Measurements from ENCODE around the gene CENPP. TPM values are rescaled to one million over a fixed set of nuclear protein-coding genes. Genes with fewer than 3 reads are reported as not detected.
A peak's percentile ranks its signal among the peaks of the same experiment; 100 is the strongest.

Gene CENPP
- 6.0 TPM for total RNA-seq

DNA sequence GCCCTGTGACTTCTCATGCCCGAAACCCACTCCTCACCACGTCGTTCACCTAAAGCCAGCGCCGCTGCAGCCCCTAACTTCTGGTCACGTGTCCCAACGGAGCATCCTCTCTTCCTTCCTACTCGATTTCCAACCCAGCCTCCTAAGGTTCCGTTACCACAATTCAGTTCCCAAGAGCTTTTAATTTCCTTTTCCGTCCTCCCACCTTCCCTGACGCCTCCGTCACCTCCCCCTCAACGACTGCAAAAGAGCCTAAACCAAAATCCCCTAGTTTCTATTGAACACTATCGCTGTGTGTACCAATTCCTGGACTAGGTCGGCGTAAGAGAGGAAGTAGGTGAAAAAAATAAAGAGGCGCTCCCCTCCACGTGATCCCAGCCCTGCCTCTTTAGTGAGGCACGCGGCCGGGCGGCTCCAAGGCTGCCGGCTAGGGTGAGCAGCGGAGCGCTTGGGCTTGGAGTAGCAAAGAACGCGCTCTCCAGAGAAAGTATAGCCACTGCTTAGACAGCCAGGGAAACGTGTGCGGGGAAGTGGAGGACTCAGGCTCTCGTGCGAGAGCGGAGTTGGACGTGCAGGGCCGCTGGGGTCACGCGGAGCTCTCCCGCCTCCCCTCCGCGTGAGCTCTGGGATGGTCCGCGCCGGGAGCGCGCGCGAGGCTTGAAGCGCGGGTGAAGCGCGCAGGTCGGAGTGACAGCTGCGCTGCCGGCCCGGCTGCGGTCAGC lies at the start of gene CENPP, which contains the start of gene NOL8:
TSS of gene CENPP (plus strand) at position 685 of the 722 bp plus-strand sequence.
TSS of gene NOL8 (minus strand) at position 82 of the 722 bp plus-strand sequence. CDS start 1,189 bp downstream, outside the sequence.
- peak; percentile 94 for DNase-seq

DNA sequence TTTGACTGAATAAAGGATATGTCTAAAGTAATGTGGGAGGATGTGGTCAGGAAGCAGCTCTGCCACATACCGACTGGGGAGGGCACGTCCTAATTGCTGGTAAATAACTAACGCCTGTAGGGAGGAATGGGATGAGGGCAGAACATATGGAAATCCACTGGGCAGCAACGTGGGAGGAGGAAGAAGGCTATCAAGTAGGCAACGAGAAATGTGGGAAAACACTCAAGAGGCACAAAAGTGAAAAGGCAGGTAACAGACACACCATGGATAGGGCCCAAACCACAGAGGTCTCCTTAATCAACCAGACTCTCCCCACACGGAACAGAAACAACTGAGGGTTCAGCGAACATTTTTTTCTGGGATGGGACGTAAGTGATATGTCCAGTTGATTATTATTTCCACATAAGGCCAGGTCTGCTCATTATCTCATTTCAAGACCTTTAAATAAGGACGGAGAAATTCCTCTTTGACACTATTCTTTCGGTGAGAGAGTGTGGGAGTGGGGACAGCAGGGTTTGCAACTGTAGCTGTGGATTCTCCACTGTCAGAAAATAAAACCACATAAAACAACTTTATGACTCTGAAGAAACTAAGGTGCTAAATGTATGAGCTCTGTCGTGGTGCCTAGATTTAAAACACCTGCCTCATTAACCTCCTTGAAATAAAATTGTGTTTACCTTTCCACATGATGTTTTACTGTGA lies 49.3 kb upstream of the CENPP start:
- no peak for DNase-seq

DNA sequence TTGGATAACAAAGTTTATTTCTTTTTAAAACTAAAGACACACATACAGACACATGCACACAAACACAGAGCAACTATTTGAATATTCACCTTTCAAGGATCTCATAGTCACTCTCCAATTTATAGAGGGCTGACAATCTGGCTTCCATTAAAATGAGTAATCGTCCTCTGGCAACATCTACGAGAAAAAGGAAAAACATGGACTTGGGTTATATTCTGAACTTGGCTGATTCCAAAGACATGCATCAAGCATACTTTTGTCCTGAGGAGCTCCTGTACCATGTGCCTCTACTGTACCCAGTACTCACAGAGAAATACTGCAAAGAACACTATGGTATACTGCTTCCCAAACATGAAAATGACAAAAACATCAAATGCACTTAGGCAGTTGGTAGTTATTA lies 47.6 kb upstream of the CENPP start:
- no peak for DNase-seq

DNA sequence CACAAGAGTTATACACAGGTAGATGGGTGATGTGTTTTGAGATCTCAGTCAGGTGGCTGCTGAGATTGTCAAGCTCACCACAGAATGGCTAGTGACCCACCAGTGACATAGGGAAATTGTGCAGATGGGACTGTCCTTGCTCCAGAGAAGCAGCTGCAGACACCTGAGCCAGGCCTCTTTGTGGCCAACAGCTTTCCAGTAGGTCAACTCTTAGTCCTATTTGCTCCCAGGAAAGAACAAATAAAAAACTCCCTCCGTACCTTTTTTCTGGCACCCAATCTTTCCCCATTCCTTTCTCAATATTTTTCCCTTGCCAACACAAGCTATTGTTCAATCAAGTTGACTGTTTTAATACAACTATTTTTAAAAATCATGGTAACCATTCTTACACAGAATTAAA lies 46.5 kb upstream of the CENPP start:
- DNase-seq = no peak

DNA sequence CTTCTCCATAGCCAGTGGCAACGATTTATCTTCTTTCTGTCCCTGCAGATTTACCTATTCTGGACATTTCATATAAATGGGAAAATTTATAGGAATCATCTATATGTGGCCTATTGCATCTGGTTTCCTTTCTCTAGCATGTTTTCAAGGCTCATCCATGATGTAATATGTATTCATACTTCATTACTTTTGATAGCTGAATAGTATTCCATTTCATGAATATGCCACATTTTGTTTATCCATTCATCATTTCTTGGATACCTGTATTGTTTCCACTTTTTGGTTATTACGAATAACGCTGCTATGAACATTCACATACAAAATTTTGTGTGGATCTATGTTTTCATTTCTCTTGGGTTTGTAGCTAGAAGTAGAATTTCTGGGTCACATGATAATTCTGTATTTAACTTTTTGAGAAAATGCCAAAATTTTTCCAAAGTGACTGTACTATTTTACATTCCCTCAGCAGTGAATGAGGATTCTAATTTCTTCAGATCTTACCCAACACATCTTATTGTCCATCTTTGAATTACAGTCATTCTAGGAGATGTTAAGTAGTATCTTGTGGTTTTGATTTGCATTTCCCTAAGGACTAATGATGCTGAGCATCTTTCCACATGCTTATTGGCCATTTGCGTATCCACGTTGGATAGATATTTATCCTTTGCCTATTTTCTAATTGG lies 35.9 kb upstream of the CENPP start:
- DNase-seq = no peak

DNA sequence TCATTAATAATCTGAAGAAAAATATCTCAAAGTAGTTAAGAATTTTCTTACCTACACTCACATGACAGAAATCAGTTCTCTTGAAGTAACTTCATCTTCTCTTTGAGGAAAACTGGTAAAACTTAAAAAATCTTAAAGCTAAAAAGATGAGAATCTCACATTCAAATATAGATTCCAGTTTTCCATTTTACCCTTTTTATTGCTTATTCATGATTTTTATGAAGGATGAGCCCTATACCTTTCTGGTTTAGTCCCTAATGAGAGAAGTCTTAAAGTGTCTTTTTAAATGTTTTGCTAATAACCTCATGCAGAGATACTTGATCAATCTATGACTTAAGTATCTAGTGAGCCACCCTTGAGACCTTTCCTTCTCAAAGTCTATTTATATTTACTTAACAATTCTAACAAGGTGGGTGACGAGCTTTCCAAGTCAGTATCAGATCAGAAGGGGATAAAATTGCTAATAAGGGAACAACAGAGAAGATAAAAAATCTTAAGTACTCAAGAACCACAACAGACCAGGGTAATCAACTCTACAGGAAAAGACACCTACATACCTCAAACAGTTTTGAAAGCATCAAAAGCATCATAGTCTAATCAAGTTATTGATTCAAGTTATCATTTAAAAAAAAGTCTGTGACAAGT lies 34.8 kb upstream of the CENPP start:
- no peak for DNase-seq

DNA sequence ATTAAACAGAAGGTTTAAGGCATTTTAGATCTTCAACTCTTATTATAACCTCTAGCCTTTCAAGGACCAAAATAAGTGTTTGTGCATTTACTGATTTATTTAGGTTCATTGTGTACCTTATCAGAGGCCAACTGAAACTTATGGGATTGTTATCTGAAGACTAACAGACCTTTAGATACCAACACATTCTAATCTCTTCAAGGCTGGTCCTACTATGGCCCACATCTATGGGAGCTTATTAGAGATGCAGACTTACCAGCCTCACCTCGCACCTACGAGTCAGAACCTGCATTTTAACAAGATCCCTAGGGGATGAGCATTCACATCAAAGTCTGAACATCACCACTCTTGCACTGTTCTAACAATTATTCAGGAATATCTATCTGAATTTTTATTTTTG lies 34.2 kb upstream of the CENPP start:
- no peak for DNase-seq

DNA sequence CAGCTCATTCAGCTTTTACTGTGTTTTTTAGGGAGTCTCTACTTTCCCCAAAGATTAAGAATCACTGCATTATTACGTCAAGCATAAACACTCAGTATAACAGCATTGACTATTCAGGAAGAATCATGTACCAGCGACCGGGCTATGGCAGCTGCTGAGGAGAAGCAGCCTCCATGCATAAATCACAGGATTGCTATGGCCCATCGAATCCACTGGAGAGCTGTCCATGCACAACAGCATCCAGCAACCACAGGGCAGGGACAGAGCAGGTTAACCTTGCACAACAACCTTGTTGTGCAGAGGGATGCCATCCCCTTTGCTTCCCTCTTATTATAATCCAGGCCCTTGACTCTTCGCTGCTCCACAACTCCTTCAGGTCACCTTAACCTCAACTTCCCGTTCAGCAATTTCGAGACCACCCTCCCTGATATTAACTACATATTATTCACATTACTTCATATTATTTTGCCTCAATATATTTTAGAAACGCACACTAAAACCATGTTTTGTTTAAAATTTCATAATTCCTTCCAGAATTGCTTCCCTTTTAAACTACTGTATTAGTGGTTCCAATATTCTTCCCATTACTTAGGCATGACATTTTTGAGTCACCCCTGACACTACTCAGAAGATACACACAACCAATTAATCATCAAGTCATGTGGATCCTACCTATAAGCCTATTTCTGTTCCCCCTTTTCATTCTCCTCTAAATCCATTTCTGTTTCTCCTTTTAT lies 33.2 kb upstream of the CENPP start:
- DNase-seq = no peak

DNA sequence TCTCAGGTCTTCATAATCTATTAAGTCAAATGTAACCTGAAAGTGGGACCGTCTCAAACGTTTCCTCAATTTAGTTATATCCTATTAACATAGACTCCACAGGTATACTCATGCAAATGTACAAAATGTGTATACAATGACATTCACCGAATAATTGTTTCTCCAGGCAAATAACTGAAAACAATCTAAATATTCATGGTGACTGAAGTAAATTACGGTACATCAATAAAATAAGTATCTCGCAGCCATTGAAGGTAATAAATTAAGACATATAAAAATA lies 32.7 kb upstream of the CENPP start:
- no peak for DNase-seq

DNA sequence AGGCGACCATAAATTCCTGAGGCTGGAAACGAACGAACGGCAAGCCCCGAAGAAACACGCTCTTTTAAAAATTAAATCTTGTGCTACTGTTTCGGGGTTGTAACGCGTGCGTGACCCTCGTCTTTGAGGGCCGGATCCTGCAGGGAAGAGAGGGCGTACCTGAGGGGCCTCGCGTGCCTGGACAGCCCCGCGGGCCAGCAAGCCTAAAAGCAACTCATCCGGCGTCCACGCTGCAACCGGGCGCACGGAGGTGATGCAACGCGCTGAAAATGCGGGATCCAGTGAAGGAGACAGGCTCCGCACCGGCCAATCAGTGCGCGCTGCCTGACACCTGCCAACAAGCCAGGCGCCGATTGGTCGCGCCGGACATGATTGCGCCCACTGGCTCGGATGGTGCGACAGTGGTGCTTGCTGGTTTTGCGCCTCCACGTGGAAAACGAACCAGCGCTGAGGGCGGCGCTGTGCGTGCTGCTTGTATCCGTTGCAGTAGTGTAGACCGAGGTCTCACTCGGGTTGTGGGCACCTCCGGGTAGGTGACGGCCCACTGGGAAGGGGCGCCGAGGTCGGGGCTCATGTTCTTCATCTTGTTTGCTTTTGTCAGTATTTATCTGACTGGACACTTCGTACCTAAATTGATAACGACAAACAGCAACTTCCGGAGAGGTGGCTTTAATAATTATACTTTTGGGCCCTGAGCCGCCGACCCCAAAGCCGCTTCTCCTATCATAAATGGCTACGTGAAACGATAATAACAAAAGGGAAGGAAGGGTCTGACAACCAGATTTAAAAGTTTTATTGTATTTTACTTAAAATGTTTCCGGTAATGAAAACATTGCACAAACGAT lies 32.1 kb upstream of the CENPP start, which contains the start of gene IARS1:
TSS of gene IARS1 (minus strand) at position 246 of the 845 bp plus-strand sequence. CDS start 4,278 bp downstream, outside the sequence.
- peak; percentile 97 for DNase-seq

DNA sequence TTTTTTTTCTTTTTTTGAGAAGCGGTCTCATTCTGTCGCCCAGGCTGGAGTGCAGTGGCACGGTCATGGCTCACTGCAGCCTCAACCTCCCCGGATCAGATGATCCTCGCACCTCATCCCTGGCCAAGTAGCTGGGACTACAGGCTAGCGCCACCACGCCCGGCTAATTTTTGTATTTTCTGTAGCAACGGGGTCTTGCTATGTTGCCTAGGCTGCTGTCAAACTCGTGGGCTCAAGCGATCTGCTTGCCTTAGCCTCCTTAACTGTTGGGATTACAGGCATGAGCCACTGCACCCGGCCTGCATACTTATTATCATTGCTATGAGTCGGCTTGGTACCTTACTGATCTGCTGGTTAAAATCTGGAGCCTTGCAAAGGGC lies 31.5 kb upstream of the CENPP start:
- no peak for DNase-seq

DNA sequence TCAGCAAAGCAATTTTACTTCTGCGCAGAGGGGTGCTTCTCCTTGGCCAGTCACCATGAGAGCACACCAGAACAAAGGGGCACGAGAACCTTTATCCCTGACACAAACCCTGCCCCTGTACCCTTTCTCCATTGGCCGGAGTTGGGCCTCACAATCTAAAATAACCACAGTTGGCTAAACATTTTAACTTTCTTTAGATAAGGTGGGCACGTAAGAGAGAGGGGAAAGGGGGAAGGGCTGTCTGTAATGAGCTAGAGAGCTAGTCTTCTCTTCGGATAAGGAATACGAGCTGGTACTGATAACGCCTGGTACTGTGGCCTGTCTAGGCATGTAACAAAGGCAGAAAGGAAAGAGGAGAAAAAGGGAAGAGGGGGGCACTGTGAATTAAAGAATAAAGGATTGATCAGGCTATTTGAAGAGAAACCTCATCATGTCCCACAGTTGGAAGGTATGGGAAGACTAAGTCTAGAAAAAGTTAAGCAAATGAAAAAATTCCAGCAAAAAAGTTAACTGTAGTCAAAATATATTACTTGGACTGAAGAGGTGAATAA lies 30.4 kb upstream of the CENPP start:
- DNase-seq = no peak

DNA sequence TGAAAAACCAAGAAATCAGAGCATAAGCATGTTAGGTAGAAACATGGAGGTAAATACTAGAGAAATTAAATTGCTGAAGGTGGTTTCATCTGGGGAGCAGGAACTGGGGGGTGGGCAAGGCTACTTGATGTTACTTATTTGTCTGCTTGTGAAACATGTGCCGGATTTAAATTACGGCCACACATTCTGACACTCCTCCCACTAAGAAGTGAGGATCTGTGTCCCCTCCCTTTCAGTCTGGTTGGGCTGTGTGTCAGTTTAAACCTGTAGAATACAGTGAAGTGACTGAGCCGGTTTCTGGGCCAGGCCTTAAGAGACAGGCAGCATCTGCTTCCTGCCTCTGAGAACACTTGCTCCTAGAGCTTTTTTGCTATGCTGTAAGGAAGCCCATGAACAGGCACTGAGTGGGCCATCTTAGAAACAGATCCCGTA lies 29.9 kb upstream of the CENPP start:
- no peak for DNase-seq

DNA sequence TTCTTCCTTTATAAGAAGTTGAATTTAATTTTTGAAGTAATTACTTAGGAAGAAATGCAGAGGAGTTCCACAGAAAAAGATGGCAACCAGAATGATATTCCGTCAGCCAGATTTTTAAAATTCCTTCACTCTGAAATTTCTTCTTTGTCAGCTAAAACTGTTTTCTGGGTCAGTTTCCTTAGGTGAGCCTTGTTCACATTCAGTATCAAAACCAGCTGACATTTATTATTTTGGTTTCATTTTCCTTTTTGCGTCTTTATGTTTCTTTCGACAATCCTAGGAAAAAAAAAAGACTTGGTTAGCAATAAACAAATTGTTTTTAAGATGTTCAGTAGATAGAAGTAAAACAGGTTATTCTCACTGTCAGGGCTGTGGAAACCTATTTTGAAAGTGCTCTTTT lies 28.1 kb upstream of the CENPP start:
- no peak for DNase-seq

DNA sequence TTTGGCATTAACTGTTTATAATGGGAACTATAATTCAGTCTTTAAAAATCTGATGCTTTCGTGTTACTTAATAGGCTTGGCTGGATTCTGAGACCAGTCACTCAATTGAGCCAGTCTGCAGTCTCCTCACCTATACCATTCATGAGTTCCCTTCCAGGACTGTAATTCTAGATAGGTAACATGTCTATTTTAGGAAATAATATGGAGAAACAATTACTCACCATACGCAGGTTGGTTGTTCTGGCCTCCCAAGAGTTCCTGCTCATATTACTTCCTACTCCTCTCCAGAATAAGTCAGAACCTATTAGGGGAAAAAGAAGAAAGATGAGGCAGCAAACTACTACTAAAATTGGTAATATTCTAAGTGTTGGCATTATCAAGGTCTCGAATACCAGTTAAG lies 27.7 kb upstream of the CENPP start:
- no peak for DNase-seq

DNA sequence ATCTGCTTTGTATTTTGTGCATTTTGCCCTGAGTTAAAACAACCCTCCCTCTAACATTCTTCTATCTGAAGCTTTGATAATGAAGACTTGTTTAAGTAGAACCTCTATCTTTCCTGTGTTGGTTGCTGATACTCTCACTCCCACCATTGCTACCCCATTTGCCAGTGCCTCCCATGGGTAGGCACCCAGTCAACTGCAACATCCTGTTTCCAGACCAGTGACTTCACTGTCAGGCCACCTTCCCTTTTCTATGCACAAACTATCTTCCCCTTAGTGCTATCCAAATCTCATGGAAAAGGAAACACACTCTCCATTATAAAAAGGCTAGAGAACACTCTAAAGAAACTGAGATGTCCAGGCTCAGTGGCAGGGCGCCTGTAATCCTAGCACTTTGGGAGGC lies 26.6 kb upstream of the CENPP start:
- DNase-seq = no peak

DNA sequence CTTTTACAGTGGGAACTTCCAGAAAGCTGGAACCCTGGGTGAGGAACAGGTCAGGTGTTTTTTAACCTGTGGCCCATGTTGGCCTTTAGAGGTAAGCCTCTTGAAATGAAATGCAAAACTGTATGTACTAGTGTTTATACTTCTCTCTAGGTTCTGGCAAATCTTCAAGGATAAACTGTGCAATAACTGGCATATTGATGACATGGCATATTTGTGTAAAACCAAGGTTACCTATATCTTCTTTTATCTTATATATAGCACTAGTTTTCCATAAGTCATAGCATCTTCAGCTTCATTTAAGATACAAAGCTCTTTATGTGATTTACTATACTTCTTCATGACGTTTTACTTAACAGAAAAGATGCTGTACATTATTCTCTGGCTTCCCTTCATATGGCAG lies 24.8 kb upstream of the CENPP start:
- no peak for DNase-seq

DNA sequence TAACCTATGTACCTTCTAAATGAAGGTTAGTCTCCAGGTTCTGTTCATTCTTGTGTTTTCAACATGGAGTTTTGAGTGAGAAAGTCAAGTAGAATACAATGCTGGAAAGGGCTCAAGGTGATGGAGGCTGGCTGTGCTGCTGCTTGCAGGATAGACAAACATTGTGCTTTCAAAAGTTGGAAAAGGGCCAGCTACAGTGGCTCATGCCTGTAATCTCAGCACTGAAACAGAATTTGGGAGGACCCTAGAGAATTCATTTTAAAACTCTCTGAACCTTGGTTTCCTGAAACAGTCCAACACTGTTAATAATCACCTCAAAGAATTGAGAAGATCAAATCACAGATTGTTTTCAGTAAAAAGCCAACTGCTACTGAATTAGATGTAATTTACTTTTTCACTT lies 16.9 kb upstream of the CENPP start:
- DNase-seq = no peak

DNA sequence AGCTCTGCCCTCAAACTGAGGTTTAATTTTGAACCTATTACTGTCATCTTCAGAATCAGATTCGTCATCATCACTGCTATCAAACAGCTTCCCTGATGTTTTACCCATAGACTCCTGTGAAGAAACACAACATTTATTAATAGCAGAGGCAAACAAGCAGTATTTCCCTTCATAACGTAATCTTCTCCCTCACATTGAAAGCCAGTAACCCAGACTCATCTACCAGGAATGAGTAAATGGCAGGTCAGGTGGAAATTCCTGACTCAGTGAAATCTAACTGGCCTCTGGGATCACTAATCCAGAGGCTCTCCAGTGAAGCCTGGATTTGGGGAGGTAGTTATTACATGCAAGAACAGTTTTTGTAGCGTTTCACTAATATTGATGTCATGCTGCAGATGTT lies 15.2 kb upstream of the CENPP start:
- DNase-seq = no peak

DNA sequence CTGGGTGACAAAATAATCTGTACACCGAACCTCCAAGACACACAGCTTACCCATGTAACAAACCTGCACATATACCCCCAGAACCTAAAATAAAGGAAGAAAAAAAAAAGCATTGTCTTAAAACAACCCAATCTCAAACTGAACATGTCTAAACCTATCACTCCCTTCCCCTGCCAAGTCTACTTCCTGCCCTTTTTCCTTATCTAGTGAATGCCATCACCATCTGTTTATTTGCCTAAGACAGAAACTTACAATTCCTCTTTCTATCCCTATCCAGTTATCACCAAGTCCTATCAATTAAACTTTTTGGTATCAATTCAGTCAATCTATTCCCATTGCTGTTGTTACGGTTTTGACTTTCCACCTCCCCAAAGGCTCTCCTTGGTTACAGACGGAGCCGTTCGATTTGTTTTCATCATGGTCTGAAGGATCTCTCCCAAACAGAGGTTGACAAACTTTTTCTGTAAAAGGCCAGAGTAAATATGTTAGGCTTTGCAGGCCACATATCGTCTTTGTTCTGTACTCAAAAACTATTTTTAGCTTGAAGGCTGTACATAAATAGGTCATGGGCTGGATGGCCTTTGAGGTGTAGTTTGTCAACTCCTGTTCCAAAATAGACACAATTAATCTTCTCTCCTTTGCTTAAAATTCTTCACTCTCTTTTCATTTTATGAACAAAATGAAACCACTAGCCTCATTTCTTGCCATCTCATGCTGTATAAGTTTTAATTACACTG lies 12.7 kb upstream of the CENPP start:
- DNase-seq = no peak

All from skin of body (tissue), 2 donors.